Central memory CD4-positive, alpha-beta T cell (primary cell): ENCODE measurements around the gene RTEL1.
"Not testable (repeated sequence)": the region's sequence is repeated elsewhere in the genome, so short reads cannot be mapped to it uniquely, and the experiment has no call there.

Experiments used
- DNase-seq: peaks from one replicate; pipeline ENCODE4 v3.0.0; 2022

The RTEL1 gene

DNA sequence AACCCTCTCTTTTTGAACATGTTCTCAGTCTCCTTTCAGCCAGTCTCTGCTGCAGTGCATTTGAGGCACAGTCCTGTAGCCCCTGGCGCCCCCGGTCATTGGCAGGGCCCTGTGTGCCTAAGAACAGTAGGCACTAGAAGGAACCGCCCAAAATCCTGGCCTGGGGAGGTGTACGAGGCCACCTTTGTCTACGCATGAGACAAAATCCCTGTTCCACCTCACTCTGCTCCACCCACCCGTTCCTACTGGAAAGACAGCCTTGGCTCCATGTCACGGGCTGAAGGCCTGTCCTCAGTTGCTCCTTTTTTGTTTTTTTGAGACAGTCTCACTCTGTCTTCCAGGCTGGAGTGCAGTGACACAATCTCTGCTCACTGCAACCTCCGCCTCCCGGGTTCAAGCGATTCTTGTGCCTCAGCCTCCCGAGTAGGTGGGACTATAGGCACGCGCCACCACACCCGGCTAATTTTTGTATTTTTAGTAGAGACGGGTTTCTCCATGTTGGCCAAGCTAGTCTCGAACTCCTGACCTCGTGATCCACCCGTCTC lies 72.1 kb downstream of the RTEL1 start:
- DNase-seq = not testable (repeated sequence)

DNA sequence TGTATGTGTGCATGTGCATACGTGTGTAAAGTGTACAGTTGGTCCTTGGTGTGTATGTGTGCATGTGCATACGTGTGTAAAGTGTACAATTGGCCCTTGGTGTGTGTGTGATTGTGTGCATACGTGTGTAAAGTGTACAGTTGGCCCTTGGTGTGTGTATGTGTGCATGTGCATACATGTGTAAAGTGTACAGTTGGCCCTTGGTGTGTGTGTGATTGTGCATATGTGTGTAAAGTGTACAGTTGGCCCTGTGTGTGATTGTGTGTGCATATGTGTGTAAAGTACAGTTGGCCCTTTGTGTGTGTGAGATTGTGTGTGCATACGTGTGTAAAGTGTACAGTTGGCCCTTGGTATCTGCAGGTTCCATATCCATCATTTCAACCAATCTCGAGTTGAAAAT lies 73.3 kb downstream of the RTEL1 start:
- DNase-seq = no peak

DNA sequence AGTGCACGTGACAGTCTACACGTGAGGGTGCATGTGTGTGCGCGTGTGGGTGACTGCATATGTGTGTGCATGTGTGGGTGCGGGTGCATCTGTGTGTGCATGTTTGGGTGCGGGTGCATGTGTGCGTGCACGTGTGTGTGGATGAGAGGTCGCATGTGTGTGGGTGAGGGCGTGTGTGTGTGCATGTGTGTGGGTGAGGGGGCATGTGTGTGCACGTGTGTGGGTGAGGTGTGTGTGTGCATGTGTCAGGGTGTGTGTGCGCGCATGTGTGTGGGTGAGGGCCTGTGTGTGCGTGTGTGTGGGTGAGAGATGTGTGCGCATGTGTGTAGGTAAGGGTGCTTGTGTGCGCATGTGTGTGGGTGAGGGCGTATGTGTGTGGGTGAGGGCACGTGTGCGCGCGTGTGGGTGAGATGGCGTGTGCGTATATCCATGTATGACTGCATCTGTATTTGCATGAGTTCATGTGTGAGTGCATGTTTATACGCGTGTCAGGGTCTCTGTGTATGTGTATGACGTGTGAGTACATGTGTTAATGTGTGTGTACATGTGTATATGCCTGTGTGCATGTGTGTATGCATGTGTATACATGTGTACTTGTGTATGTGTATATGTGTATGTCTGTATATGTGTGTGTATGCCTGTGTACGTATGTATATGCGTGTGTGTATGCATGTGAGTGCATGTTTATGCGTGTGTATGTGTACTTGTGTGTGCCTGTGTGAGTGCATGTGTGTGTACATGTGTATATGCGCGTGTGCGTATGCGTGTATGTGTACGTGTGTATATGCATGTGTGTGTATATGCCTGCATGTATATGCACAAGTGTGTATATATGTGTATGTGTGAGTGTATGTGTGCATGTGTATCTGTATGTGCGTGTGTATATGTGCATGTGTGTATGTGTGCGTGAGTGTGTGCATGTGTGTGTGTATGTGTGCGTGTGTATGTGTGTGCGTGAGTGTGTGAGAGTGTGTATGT lies 74.3 kb downstream of the RTEL1 start:
- DNase-seq = no peak

DNA sequence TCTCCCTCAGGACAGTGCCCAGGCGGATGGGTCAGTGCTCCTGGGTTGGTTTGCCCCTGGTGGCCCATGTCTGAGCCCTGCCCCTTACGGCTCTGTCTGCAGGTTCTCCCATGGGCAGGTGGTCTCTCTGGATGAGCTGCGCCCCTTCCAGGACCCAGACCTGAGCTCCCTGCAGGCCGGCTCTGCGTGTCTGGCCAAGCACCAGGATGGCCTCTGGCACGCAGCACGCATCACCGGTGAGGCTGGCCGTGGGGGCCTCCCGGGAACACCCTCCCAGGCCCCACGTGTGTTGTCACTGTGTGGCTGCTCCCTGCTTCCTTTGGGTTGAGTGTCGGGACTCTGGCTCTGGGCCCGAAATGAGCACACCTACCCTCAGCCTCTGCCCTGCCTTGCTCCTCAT lies 75.0 kb downstream of the RTEL1 start:
- DNase-seq = no peak

DNA sequence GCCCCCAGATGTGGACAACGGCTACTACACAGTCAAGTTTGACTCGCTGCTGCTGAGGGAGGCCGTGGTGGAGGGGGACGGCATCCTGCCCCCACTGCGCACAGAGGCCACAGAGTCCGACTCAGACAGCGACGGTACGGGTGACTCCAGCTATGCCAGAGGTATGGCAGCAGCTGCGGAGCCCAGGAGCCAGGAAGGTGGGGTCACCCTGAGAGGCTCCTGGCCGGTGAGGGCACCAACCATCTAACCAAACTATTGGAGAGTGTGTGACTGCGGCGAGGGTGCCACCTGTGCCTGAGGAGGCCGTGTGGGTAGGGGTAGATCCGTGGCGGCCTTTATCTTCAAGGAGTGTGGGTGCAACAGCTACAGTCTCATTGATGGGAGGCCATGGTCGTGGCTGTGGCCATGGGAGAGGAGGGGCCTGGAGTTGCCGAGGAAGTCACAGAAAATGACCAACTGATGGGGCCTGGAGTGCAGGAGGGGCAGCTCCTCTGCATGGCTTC lies 75.5 kb downstream of the RTEL1 start:
- no peak for DNase-seq

DNA sequence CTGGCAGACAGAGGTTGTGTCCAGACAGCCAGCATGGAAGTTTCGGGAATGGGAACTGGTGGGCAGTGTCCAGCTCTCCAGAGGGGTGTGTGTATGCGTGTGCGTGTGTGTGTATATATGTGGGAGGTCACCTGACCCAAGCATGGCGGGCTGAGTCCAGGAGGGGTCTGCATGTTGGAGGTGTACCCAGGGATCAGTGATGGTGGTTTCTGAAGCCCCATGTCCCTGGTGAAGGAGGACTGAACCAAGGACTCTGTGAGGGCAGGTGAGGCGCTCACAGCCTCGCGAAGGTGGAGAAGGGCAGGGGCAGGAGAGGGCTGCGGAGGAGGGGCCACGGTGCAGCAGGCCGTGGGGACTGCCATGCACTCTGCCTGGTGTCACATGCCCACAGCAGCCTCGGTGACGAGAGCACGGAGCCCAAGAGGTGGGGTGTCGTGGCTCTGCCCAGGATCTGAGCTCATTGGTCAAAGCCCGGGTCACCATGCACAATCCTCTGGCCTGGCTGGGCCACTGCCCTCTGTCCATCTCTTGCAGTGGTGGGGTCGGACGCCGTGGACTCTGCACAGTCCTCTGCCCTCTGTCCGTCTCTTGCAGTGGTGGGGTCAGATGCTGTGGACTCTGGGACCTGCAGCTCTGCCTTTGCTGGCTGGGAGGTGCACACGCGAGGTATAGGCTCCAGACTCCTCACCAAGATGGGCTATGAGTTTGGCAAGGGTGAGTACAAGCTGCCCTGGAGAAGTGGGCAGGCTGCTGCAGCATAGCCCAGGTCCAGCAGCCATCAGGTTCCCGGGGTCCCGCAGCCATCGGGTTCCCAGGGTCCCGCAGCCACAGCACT lies 76.2 kb downstream of the RTEL1 start:
- no peak for DNase-seq

DNA sequence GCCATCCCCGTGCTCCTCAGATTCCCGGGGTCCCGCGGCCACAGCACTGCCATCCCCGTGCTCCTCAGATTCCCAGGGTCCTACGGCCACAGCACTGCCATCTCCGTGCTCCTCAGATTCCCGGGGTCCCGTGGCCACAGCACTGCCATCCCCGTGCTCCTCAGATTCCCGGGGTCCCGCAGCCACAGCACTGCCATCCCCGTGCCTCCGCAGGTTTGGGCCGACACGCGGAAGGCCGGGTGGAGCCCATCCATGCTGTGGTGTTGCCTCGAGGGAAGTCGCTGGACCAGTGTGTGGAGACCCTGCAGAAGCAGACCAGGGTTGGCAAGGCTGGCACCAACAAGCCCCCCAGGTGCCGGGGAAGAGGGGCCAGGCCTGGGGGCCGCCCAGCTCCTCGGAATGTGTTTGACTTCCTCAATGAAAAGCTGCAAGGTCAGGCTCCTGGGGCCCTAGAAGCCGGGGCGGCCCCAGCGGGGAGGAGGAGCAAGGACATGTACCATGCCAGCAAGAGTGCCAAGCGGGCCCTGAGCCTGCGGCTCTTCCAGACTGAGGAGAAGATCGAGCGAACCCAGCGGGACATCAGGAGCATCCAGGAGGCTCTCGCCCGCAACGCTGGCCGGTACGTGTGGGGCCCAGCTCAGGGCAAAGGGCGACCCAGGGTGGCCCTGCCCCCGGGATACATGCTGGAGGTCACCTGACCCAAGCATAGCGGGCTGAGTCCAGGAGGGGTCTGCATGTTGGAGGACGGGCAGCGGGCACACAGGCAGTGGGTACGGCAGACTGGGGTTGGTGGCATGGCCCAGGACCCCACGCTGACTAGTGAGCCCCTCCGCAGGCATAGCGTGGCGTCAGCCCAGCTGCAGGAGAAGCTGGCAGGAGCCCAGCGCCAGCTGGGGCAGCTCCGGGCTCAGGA lies 77.1 kb downstream of the RTEL1 start:
- no peak for DNase-seq

DNA sequence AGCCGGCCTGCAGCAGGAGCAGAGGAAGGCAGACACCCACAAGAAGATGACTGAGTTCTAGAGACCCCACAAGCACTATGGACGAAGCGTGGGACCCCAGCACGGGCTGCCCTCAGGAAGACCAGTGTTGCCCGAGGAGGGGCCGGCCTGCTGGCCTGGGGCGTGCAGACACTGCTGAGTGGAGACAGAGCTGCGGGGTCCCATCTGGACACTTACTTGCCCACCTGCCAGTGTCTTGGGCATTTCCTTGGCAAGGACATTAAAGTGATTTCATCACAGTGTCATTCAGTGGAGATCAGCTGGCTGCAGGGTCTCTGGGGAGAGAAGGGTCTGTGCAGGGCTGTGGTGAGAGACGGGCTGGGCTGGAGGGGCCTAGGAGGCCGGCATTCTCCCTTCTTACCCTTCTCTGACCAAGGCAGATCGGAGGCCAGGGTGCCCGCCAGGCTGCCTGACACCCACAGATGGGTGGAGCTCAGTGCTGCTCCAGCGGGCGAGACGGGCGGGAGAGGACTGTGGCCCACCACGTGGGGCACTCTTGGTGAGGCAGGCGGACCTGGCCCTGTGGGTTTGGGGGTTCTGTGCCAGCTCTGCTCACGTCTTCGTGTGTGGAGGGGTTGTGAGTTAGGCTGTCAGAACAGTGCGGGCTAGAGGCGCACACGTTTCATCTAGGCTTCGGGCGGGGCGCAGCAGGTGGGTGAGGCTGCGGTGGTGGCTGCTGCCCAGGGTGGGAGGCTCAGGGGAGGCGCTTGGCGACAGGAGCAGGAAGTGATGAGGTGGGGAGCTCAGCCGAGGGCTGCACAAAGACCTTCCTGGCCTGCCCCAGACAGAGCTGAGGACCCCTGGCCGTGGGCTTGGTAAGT lies 78.0 kb downstream of the RTEL1 start, which contains the start of gene LIME1:
Gene LIME1, plus strand, starts transcription at position 806 of the 860 bp plus-strand sequence. CDS start 886 bp downstream, outside the sequence.
- DNase-seq = peak; percentile 88

DNA sequence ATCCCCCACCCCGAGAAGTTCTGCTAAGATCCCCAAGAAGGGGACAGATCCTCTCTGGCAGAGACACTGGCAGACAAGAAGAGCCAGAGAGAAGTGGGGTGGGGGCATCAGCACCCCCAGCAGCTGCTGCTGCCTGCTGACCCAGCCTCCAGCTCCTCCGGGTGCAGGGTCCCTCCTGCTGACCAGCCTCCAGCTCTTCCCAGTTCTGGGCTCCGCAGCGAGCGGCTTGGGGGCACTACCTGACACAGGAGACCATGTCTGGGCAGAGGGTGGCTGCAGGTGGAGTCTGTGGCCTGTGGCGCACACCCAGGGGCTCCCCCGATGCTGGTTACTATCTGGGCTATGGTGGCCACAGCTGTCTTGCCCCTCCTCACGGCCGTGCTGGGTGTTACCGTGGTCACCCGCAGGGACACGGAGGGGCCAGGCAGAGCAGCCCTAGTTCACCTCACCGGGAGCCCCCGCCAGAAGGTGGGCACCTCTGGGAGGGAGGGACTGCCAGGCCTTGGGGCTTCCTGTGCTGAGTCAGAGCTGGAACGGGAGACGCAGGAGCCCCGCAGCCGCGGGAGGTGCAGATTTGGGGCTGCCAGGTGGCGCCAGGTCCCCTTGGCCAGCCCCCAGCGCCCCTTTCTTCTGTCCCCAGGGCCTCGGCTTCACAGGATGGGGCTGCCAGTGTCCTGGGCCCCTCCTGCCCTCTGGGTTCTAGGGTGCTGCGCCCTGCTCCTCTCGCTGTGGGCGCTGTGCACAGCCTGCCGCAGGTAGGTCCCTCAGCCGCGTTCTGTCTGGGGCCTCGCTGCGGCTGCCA lies 79.0 kb downstream of the RTEL1 start:
- DNase-seq = peak; percentile 68

DNA sequence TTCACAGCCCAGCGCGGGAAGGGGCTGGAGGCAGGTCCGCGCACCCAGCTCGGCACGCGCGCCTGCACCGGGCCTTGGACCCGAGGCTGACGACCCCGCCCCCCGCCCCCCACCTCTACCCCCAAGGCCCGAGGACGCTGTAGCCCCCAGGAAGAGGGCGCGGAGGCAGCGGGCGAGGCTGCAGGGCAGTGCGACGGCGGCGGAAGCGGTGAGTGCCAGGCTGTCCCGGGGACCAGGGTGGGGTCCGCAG lies 79.5 kb downstream of the RTEL1 start:
- no peak for DNase-seq

DNA sequence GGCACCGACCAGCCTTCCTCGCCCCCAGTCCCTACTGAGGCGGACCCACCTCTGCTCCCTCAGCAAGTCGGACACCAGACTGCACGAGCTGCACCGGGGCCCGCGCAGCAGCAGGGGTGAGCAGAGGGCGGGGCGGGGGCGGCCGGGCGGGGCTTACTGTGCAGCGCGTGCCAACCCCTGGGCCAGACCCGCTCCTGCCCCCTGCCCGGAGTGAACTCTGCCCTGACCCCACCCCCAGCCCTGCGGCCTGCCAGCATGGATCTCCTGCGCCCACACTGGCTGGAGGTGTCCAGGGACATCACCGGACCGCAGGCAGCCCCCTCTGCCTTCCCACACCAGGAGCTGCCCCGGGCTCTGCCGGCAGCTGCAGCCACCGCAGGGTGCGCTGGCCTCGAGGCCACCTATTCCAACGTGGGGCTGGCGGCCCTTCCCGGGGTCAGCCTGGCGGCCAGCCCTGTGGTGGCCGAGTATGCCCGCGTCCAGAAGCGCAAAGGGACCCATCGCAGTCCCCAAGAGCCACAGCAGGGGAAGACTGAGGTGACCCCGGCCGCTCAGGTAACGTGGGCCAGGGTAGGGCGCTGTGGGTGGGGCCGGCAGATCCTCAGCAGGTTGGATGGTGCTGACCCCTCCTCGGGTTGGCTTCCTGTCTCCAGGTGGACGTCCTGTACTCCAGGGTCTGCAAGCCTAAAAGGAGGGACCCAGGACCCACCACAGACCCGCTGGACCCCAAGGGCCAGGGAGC lies 80.0 kb downstream of the RTEL1 start:
- peak; percentile 30 for DNase-seq

DNA sequence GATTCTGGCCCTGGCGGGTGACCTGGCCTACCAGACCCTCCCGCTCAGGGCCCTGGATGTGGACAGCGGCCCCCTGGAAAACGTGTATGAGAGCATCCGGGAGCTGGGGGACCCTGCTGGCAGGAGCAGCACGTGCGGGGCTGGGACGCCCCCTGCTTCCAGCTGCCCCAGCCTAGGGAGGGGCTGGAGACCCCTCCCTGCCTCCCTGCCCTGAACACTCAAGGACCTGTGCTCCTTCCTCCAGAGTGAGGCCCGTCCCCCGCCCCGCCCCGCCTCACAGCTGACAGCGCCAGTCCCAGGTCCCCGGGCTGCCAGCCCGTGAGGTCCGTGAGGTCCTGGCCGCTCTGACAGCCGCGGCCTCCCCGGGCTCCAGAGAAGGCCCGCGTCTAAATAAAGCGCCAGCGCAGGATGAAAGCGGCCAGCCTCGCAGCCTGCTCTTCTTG lies 80.6 kb downstream of the RTEL1 start:
- peak; percentile 19 for DNase-seq

DNA sequence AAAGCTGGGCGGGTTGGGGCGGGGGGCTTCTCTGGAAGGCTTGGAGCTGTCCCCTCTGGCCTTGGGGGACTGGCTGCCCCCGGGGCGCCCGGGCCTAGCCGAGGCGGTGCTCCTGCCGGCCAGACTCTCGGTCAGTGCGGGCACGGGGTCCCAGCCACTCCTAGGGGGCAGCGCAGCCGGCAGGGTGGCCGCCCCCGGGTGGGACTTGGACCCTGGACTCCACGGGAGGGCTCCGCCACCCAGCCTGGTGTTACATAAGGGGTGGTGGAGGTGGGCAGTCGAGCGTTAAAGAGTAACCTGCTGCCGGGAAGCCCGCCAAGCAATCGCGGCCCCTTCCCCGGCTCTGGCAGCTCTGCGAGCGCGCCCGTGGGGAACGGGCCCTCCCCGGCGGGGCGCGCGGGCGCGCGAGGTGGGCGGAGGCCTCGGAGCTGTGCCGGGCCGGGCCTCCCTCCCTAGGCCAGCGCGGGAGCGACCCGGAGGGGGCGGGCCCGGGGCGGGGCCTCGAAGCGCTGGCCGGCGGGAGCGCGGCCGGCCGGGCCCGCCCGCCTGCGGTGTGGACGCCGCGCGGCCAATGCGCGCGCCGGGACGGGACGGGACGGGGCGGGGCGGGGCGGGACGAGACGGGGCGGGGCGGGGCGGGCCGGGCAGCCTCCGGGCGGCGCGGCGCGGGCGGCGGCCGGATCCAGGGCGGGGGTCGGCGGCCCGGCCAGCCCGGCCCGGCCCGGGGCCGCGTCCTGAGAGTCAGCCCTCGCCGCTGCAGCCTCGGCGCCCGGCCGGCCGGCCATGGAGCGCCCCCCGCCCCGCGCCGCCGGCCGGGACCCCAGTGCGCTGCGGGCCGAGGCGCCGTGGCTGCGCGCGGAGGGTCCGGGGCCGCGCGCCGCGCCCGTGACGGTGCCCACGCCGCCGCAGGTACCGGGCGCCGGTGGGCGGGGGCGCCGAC lies 81.3 kb downstream of the RTEL1 start, which contains the start of gene SLC2A4RG:
Gene SLC2A4RG, plus strand, starts transcription at position 647 of the 940 bp plus-strand sequence. Its CDS starts 137 bp downstream, at position 784.
- peak; percentile 62 for DNase-seq

DNA sequence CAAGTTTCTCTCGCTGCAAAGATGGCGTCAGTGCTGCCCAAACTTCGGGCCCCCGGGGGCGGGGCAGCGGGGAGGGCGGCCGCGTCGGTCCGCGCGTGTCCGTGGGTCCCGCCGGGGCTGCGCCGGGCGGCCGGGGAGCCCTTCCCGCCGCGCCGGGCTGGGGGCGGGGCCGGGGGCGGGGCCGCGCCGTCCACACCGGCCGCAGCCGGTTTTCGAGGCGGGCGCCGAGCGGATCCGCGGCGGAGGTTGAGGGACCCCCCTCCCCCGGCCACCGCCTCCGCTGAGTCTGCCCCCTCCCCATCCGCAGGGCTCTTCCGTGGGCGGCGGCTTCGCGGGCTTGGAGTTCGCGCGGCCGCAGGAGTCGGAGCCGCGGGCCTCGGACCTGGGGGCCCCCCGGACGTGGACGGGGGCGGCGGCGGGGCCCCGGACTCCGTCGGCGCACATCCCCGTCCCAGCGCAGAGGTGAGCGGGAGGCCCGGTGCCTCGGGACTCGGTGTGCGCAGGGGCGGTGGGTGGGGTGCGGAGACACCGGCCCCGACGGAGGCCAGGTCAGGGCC lies 82.0 kb downstream of the RTEL1 start:
- DNase-seq = peak; percentile 53

DNA sequence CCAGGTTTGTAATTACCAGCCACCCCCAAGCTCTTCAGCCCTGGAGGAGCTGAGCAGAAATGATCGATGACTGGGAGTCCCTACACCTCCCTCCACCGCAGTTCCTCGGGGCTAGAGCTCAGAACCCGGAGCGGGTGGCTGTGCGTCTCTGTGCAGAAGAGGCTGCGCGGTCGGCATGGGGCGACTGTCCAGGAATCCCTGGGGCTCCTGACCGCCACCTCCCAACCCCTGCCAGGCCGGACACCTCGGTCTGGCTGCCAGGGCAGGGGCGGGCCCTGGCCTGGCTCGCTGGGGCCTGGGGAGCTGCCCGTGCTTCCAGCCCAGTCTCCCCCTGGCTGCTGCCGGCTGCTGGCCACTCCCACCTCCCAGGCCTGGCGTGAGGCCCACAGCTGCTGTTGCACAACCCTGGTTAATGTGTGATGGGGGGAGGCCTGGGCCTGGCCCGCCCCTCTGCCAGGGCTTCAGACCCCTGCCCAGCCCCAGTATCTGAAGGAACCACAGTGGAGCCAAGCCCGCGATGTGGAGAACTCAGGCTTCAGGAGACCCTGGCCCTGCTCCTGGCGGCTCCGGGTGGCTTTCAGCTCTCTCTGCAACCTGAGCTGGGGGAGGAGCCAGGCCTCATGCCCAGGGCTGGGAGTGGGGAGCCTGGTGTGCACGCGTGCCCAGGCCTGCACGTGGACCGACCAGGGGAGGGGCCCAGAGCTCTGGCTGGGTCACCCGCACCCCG lies 82.7 kb downstream of the RTEL1 start:
- DNase-seq = peak; percentile 44

DNA sequence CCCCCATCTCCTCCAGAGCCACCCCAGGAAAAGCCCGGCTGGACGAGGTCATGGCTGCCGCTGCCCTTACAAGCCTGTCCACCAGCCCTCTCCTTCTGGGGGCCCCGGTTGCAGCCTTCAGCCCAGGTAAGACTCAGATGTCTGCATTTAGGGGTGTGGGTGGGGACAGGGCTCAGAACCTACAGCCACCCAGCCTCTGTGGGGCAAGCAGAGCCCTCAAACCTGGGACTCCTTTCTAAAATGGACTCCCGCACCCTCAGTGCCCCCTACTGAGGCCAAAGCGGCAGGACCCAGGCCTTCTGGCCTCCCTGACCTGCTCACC lies 83.2 kb downstream of the RTEL1 start:
- DNase-seq = no peak

DNA sequence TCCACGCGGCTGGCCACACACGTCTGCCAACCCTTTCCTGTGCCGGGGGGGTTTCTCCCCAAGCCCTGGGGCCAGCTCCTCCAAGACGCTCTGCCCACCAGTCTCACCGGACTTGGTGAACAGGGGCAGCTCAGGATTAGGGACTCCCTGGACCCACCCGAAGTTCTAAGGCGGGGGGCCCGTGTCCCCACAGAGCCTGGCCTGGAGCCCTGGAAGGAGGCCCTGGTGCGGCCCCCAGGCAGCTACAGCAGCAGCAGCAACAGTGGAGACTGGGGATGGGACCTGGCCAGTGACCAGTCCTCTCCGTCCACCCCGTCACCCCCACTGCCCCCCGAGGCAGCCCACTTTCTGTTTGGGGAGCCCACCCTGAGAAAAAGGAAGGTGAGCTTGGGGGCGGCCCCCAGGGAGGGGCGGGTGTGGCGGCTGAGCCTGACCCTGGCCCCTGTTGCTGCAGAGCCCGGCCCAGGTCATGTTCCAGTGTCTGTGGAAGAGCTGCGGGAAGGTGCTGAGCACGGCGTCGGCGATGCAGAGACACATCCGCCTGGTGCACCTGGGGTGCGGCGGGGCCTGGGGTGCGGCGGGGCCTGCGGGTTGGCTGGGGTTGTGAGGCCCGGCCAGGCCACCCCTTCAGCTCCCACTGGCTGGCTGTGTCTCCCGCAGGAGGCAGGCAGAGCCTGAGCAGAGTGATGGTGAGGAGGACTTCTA lies 83.7 kb downstream of the RTEL1 start:
- no peak for DNase-seq
